Measurements from ENCODE around the gene CFAP299. TPM values are rescaled to one million over a fixed set of nuclear protein-coding genes. Genes with fewer than 3 reads are reported as not detected.

The CFAP299 gene
- total RNA-seq, 4 donors from 2014 or later, result not detected

DNA sequence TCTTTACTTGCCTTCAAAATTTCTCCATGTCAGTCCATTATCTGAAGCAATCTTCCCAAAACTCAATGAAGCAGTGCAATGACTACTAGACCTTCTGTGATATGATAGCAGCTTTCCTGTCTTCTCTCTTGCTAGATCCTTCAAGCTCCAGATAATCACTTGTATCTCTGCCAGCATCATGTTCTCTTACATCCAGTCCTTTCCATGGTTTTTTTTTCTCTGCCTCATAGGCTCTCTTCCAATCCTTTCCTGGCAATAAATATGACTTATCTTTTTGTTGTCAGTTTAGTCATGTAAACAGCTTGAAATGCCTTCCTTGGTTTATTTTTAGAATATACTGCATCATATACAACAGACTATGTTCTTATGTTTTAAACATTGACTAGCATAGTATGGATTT is 193.5 kb downstream of the CFAP299 start:
- no peaks in the 10 kb centered on the region for H3K36me3 ChIP-seq
- H3K4me1 ChIP-seq, result no peaks in the 10 kb centered on the region
- no peak overlapping the region for H3K4me3 ChIP-seq
- no peak for DNase-seq
- no peak for TF ChIP-seq POLR2A (IDR thresholded peaks at IDR 0.05)
- TF ChIP-seq, protein P1, sequence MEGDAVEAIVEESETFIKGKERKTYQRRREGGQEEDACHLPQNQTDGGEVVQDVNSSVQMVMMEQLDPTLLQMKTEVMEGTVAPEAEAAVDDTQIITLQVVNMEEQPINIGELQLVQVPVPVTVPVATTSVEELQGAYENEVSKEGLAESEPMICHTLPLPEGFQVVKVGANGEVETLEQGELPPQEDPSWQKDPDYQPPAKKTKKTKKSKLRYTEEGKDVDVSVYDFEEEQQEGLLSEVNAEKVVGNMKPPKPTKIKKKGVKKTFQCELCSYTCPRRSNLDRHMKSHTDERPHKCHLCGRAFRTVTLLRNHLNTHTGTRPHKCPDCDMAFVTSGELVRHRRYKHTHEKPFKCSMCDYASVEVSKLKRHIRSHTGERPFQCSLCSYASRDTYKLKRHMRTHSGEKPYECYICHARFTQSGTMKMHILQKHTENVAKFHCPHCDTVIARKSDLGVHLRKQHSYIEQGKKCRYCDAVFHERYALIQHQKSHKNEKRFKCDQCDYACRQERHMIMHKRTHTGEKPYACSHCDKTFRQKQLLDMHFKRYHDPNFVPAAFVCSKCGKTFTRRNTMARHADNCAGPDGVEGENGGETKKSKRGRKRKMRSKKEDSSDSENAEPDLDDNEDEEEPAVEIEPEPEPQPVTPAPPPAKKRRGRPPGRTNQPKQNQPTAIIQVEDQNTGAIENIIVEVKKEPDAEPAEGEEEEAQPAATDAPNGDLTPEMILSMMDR (IDR thresholded peaks at IDR 0.05), result no peak
- no peaks in the 10 kb centered on the region for H3K27me3 ChIP-seq
- no peaks in the 10 kb centered on the region for H3K9me3 ChIP-seq
- no peak overlapping the region for H3K27ac ChIP-seq

DNA sequence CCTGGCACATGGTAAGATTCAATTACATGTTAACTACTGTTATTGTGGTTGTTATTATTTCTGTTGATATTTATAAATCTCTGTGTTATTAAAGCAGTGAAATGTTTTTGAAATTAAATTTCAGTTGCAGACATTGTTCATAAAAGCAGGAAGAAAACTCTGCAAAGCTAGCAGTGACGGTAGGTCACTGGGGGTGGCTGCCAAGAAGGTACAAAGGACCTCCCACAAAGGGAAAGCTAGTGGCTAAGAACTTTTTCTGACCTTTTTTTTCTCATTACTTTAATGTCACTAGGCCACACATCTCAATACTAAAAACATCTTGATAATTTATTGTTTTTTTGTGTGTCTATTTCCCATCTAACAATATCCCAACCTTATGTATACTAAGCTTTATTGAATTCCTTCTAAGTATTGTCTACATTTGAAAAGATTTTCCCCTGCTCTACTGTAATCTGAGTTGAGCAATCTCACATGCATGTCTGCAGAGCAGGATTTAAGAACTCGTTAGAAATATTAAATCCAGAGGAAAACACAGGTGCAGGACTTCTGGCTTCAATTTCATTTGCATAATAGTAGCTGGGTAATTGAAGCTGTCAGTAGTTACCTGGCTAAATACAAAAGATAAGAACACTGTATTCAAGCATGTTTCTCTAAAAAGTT is 197.3 kb downstream of the CFAP299 start:
- no peak for DNase-seq
- H3K4me1 ChIP-seq, result no peaks in the 10 kb centered on the region
- no peaks in the 10 kb centered on the region for H3K36me3 ChIP-seq
- H3K4me3 ChIP-seq, result no peak overlapping the region
- no peak overlapping the region for H3K27ac ChIP-seq
- no peak for TF ChIP-seq POLR2A (IDR thresholded peaks at IDR 0.05)
- TF ChIP-seq, protein P1 (IDR thresholded peaks at IDR 0.05), result no peak
- no peaks in the 10 kb centered on the region for H3K9me3 ChIP-seq
- H3K27me3 ChIP-seq, result no peaks in the 10 kb centered on the region

DNA sequence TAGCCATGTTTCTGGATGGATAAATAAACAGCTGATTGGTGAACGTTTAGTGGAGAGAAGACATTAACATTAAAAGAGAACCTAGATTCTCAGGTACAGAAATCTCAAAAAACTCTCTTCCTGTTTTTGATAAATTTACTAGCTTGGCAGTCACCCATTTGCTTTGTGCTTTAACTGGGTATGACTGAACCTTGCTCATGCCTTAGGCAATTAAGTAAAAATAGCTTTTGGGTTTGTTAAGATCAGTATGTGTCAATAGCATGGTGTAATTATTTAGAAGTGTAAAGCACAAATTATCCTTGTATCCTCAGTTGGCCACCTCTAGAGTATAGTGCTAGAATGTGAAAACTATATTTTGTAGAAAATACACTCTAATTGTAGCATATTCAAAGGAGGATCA is 200.0 kb downstream of the CFAP299 start:
- TF ChIP-seq, protein P1 (IDR thresholded peaks at IDR 0.05), result no peak
- no peak for TF ChIP-seq POLR2A (IDR thresholded peaks at IDR 0.05)
- Histone ChIP-seq H3K9me3 (no peaks in the 10 kb centered on the region), H3K27me3 (no peaks in the 10 kb centered on the region), H3K36me3 (no peaks in the 10 kb centered on the region), H3K4me3 (no peak overlapping the region), H3K27ac (no peak overlapping the region), H3K4me1 (no peaks in the 10 kb centered on the region)
- no peak for DNase-seq

DNA sequence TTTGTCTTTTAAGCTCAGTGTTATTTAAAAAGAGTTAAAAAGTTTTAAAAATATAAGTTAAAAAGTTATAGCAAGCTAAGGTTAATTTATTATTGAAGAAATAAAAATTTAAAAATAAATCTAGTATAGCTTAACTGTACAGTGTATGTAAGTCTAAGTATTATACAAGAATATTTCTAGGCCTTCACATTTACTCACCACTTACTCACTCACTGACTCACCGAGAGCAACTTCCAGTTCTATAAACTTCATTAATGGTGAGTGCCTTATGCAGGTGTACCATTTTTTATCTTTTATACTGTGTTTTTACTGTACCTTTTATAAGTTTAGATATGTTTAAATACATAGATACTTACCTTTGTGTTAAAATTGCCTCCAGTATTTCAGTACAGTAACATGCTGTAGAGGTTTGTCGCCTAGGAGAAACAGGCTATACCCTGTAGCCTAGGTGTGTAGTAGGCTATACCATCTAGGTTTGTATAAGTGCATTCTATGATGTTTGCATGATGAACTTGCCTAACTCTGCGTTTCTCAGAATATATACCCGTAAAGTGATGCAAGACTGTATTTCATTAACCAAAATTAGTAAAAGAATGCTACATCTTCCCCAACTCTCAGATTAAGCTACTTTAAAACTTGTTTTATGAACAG is 202.9 kb downstream of the CFAP299 start:
- Histone ChIP-seq H3K4me1 (no peaks in the 10 kb centered on the region), H3K36me3 (no peaks in the 10 kb centered on the region), H3K27ac (no peak overlapping the region), H3K4me3 (no peak overlapping the region), H3K27me3 (no peaks in the 10 kb centered on the region), H3K9me3 (no peaks in the 10 kb centered on the region)
- no peak for TF ChIP-seq POLR2A (IDR thresholded peaks at IDR 0.05)
- DNase-seq, result no peak

DNA sequence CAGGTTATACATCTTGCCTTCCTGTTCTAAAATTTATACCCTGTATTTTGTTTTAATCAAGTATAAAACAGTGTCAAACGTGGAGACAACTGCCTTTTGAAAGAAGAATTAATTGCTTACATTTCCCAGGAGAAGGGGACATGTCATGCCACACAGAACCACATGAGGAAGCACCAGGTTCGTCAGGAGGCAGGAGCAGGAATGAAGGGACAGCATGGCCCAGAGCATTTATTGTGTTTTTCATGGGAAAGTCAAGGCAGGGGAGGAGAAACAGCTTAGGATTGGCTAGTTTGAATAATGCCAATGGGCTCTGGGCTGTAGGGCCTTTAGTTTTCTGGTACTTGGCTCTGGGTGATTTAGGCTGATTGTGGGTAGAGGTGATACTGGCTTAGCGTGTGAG is 203.7 kb downstream of the CFAP299 start:
- Histone ChIP-seq H3K9me3 (no peaks in the 10 kb centered on the region), H3K4me3 (no peak overlapping the region), H3K36me3 (no peaks in the 10 kb centered on the region), H3K4me1 (no peaks in the 10 kb centered on the region), H3K27me3 (no peaks in the 10 kb centered on the region), H3K27ac (no peak overlapping the region)
- DNase-seq, result no peak
- TF ChIP-seq, protein P1 (IDR thresholded peaks at IDR 0.05), result no peak
- TF ChIP-seq POLR2A (IDR thresholded peaks at IDR 0.05), result no peak

DNA sequence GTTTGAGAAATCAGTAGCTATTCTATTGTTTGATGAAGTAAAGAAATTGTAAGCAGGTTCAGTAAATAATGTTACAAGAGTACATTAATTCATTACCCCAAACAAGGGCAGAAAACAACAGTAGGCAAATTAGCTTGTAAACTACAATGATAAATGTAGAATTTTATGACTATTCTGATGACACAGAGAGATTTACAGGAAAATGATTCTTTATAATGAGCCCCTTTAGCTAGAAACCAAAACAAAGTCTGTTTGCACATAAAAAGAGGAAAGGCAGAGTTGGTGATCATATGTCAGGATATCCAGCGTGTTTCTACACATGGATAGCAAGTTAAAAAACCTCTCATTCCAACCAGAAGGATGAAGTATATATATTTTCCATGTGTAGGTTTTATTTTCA is 204.8 kb downstream of the CFAP299 start:
- Histone ChIP-seq H3K27me3 (no peaks in the 10 kb centered on the region), H3K4me1 (no peaks in the 10 kb centered on the region), H3K27ac (no peak overlapping the region), H3K9me3 (no peaks in the 10 kb centered on the region), H3K4me3 (no peak overlapping the region), H3K36me3 (no peaks in the 10 kb centered on the region)
- no peak for DNase-seq
- TF ChIP-seq POLR2A (IDR thresholded peaks at IDR 0.05), result no peak
- TF ChIP-seq, protein P1 (IDR thresholded peaks at IDR 0.05), result no peak

All from Peyer's patch (tissue), 4 donors.